Measurements from ENCODE around the gene NKAIN2. TPM values are rescaled to one million over a fixed set of nuclear protein-coding genes. Genes with fewer than 3 reads are reported as not detected.

NKAIN2 gene
- total and polyA plus RNA-seq, 8 donors, result 0.02 to 0.09 TPM; not detected in 6

DNA sequence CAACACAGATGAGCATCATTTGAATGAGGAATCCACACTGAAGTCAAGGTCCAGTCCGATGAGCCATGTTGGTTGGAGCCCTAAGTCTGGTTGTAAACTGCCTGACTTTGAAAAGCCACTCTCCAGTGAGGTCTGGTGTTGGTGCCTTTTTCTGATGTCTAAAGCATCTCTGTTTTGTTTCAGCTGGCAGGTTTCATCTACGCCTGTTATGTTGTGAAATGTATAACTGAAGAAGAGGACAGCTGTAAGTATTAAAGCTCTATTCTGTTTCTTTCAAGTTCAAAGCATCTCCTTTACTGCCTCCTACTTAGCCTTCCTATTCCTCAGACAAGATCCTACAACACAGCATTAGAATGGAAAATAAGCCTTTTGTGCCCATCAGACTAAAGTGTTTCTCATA, 987.5 kb downstream of the NKAIN2 start:
- intact Hi-C loops (cut with DNase I), result no loop called here
- H3K4me1 ChIP-seq, result no peaks in the 10 kb centered on the region
- ATAC-seq (no peak), DNase-seq (no peak), FAIRE-seq (no peak)
- WGBS, 2 donors, result 56 to 69% methylated on average over 2 of the region's 2 CpGs
- H3K27me3 ChIP-seq, result no peaks in the 10 kb centered on the region
- no peaks in the 10 kb centered on the region for H3K36me3 ChIP-seq
- TF ChIP-seq CTCF (IDR thresholded peaks at IDR 0.05), result no peak
- H3K27ac ChIP-seq, result no peak overlapping the region
- H3K4me3 ChIP-seq, result no peak overlapping the region
- no peaks in the 10 kb centered on the region for H3K9me3 ChIP-seq

- DNase-seq (no peak), ATAC-seq (peak in 2 of 4 donors; percentile 30 to 44), FAIRE-seq (no peak)
- 31 to 38% methylated on average over 2 of the region's 2 CpGs for WGBS, 2 donors
- Histone ChIP-seq H3K36me3 (no peaks in the 10 kb centered on the region), H3K4me1 (no peaks in the 10 kb centered on the region), H3K9me3 (no peaks in the 10 kb centered on the region), H3K4me3 (no peak overlapping the region), H3K27ac (no peak overlapping the region), H3K27me3 (no peaks in the 10 kb centered on the region)
- TF ChIP-seq CTCF (IDR thresholded peaks at IDR 0.05), result no peak
- intact Hi-C loops (cut with DNase I), result no loop called here
Measured at GRCh38 chr6:124792386-124792785, 988.7 kb downstream of the NKAIN2 start.

DNA sequence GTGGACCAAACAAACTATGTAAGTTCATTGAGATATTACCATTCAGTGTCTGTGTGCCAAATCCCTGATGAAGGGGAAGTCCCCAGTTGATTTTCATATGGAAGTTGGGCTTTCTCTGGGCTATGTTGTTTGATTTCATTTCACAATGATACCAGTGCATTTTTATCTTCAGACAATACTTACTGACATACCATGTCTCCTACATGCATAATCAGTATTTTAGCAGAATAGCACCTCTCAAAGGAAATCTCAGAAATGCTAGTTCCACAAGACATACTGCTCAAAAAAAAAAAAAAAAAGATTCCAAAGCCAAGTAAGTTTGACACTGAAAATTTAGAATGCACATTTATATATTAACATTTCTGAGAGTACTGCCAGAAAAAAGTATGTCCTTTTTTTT, 989.7 kb downstream of the NKAIN2 start:
- Histone ChIP-seq H3K4me1 (no peaks in the 10 kb centered on the region), H3K27me3 (no peaks in the 10 kb centered on the region), H3K36me3 (no peaks in the 10 kb centered on the region), H3K27ac (no peak overlapping the region), H3K4me3 (no peak overlapping the region), H3K9me3 (no peaks in the 10 kb centered on the region)
- DNase-seq (no peak), ATAC-seq (no peak), FAIRE-seq (no peak)
- no peak for TF ChIP-seq CTCF (IDR thresholded peaks at IDR 0.05)
- intact Hi-C loops (cut with DNase I), result no loop called here

GRCh38 chr6:124795643-124796463, 992.2 kb downstream of the NKAIN2 start:
- no peaks in the 10 kb centered on the region for H3K4me1 ChIP-seq
- DNase-seq, result no peak
- peak in 2 of 4 donors; percentile 44 to 56 for ATAC-seq
- no peaks in the 10 kb centered on the region for H3K9me3 ChIP-seq
- 82 to 92% methylated on average over 4 of the region's 4 CpGs for WGBS, 2 donors
- H3K27me3 ChIP-seq, result no peaks in the 10 kb centered on the region
- no peak for FAIRE-seq
- H3K36me3 ChIP-seq, result no peaks in the 10 kb centered on the region
- no peak overlapping the region for H3K4me3 ChIP-seq
- TF ChIP-seq CTCF (IDR thresholded peaks at IDR 0.05), result no peak
- no peak overlapping the region for H3K27ac ChIP-seq
- intact Hi-C loops (cut with DNase I), result no loop called here

GRCh38 chr6:124796464-124796970, 992.9 kb downstream of the NKAIN2 start:
- 78 to 85% methylated on average over 4 of the region's 4 CpGs for WGBS, 2 donors
- H3K27ac ChIP-seq, result no peak overlapping the region
- H3K9me3 ChIP-seq, result no peaks in the 10 kb centered on the region
- ATAC-seq (no peak), FAIRE-seq (no peak), DNase-seq (no peak)
- intact Hi-C loops (cut with DNase I), result no loop called here
- H3K4me3 ChIP-seq, result no peak overlapping the region
- H3K36me3 ChIP-seq, result no peaks in the 10 kb centered on the region
- no peak for TF ChIP-seq CTCF (IDR thresholded peaks at IDR 0.05)
- no peaks in the 10 kb centered on the region for H3K4me1 ChIP-seq
- no peaks in the 10 kb centered on the region for H3K27me3 ChIP-seq
